GM12864 (cell line): ENCODE results near the gene ANKRD44.
A peak's percentile ranks its signal among the peaks of the same experiment; 100 is the strongest.
"Not testable (repeated sequence)": the region's sequence is repeated elsewhere in the genome, so short reads cannot be mapped to it uniquely, and the experiment has no call there.

Source experiments
- DNase-seq: peaks from one replicate; pipeline ENCODE4 v3.0.0-alpha.2; 2011; ENCODE audit warnings: low read depth
- H3K4me3 ChIP-seq: 2 replicates; pipeline ENCODE4 v1.5.1; 2011; ENCODE audit warnings: mild to moderate bottlenecking, low read depth, low read length, control low read depth
- CTCF ChIP-seq: IDR thresholded peaks from 2 replicates; pipeline ENCODE4 v1.5.1; 2011; ENCODE audit warnings: low read depth, mild to moderate bottlenecking, moderate library complexity, low read length, control low read depth, inconsistent platforms; ENCODE audit errors: missing control alignments

Gene ANKRD44

GRCh38 chr2:197241153-197241552, 69.4 kb downstream of the ANKRD44 start:
- TF ChIP-seq CTCF: no peak
- no peak for DNase-seq
- no peak overlapping the region for H3K4me3 ChIP-seq

- no peak for DNase-seq
- H3K4me3 ChIP-seq: peak overlapping the region; percentile 6; the same call in 1 of the 2 replicates
- TF ChIP-seq CTCF: no peak
Measured at GRCh38 chr2:197240421-197241041, 70.0 kb downstream of the ANKRD44 start.

- DNase-seq: not testable (repeated sequence)
- H3K4me3 ChIP-seq: peak overlapping the region; percentile 6; the same call in 1 of the 2 replicates
Measured at GRCh38 chr2:197240018-197240417, 70.6 kb downstream of the ANKRD44 start.

- TF ChIP-seq CTCF: no peak
- peak overlapping the region; percentile 39 for H3K4me3 ChIP-seq
- DNase-seq: no peak
Measured at GRCh38 chr2:197239434-197239833, 71.1 kb downstream of the ANKRD44 start.

- TF ChIP-seq CTCF: no peak
- DNase-seq: no peak
- no peak overlapping the region for H3K4me3 ChIP-seq
Measured at GRCh38 chr2:197238043-197238365, 72.6 kb downstream of the ANKRD44 start.

- DNase-seq: no peak
- no peak for TF ChIP-seq CTCF
- no peak overlapping the region for H3K4me3 ChIP-seq
Measured at GRCh38 chr2:197237291-197238042, 73.1 kb downstream of the ANKRD44 start.

GRCh38 chr2:197236816-197237215, 73.8 kb downstream of the ANKRD44 start:
- DNase-seq: no peak
- no peak overlapping the region for H3K4me3 ChIP-seq
- no peak for TF ChIP-seq CTCF
